HG02840 (cell line): ENCODE data around the gene RETREG1.
"Not testable (repeated sequence)": the region's sequence is repeated elsewhere in the genome, so short reads cannot be mapped to it uniquely, and the experiment has no call there.

Source experiments
- ATAC-seq: cut with Tn5 transposase; IDR thresholded peaks from one replicate; pipeline ENCODE4 v1.9.1; 2021; ENCODE audit warnings: mild to moderate bottlenecking, moderate library complexity, moderate number of reproducible peaks; ENCODE audit not compliant: unreplicated experiment, low FRiP score

Gene RETREG1

GRCh38 chr5:16616536-16617273 is at the start of gene RETREG1:
Gene RETREG1 (minus strand): TSS chr5:16616997. CDS start chr5:16616971, 26 bp downstream.
- no peak for ATAC-seq

GRCh38 chr5:16666130-16666882 is 49.5 kb upstream of the RETREG1 start:
- no peak for ATAC-seq

GRCh38 chr5:16665601-16666000 is 48.8 kb upstream of the RETREG1 start:
- no peak for ATAC-seq

- ATAC-seq = no peak
Measured at GRCh38 chr5:16664368-16664767, 47.6 kb upstream of the RETREG1 start.

- ATAC-seq = no peak
Measured at GRCh38 chr5:16663840-16664239, 47.0 kb upstream of the RETREG1 start.

- no peak for ATAC-seq
Measured at GRCh38 chr5:16661713-16662112, 44.9 kb upstream of the RETREG1 start.

- ATAC-seq = no peak
Measured at GRCh38 chr5:16660982-16661381, 44.2 kb upstream of the RETREG1 start.

GRCh38 chr5:16659536-16659935 is 42.7 kb upstream of the RETREG1 start:
- no peak for ATAC-seq

- no peak for ATAC-seq
Measured at GRCh38 chr5:16656561-16657191, 39.9 kb upstream of the RETREG1 start.

GRCh38 chr5:16654647-16655334 is 38.0 kb upstream of the RETREG1 start:
- ATAC-seq = no peak

GRCh38 chr5:16648739-16649138 is 31.9 kb upstream of the RETREG1 start:
- ATAC-seq = not testable (repeated sequence)

- ATAC-seq = no peak
Measured at GRCh38 chr5:16644301-16644889, 27.6 kb upstream of the RETREG1 start.

- no peak for ATAC-seq
Measured at GRCh38 chr5:16642867-16643266, 26.1 kb upstream of the RETREG1 start.

GRCh38 chr5:16639206-16639605 is 22.4 kb upstream of the RETREG1 start:
- ATAC-seq = no peak

GRCh38 chr5:16628376-16628775 is 11.6 kb upstream of the RETREG1 start:
- no peak for ATAC-seq

- ATAC-seq = no peak
Measured at GRCh38 chr5:16626696-16627264, 10.0 kb upstream of the RETREG1 start.

GRCh38 chr5:16625096-16625495 is 8.3 kb upstream of the RETREG1 start:
- ATAC-seq = no peak

- ATAC-seq = no peak
Measured at GRCh38 chr5:16619136-16619535, 2.3 kb upstream of the RETREG1 start.

GRCh38 chr5:16618138-16618897 is 1.5 kb upstream of the RETREG1 start:
- ATAC-seq = no peak
